SU-DHL-6 (cell line): ENCODE results near the gene RABL6.

ENCODE experiments used
- H2AFZ ChIP-seq: fragments of 200-600 bp; sonication (generic); 2 replicates; pipeline ENCODE4 v1.6.1; 2014; ENCODE audit warnings: low read depth, mild to moderate bottlenecking, moderate library complexity, mixed read lengths, antibody characterized with exemption, low read length; ENCODE audit not compliant: severe bottlenecking
- H3F3A ChIP-seq: fragments of 200-600 bp; shearing (Covaris generic); 2 replicates; pipeline ENCODE4 v1.6.0; 2016; ENCODE audit warnings: antibody characterized with exemption, mild to moderate bottlenecking; ENCODE audit not compliant: insufficient read depth
- H3K27ac ChIP-seq: fragments of 200-600 bp; sonication (generic); 2 replicates; pipeline ENCODE4 v1.5.1; 2016; ENCODE audit warnings: low read depth, mild to moderate bottlenecking, low read length, moderate library complexity, mixed read lengths
- H3K27me3 ChIP-seq: fragments of 200-600 bp; sonication (generic), shearing (Covaris generic); 2 replicates; pipeline ENCODE4 v1.6.0; 2014; ENCODE audit warnings: mild to moderate bottlenecking, low read length
- H3K36me3 ChIP-seq: fragments of 200-600 bp; sonication (generic); 2 replicates; pipeline ENCODE4 v1.6.1; 2014; ENCODE audit warnings: mild to moderate bottlenecking, low read length, mixed read lengths
- H3K4me2 ChIP-seq: fragments of 300-600, 200-600 bp; shearing (Covaris generic), sonication (generic); 2 replicates; pipeline ENCODE4 v1.6.0; 2014; ENCODE audit warnings: low read length, low read depth, mild to moderate bottlenecking; ENCODE audit not compliant: poor library complexity, severe bottlenecking
- H3K4me3 ChIP-seq: fragments of 200-600 bp; sonication (generic); 2 replicates; pipeline ENCODE4 v1.5.1; 2014; ENCODE audit warnings: antibody characterized with exemption, low read length, mild to moderate bottlenecking, mixed read lengths; ENCODE audit not compliant: insufficient read depth, poor library complexity, severe bottlenecking
- H3K79me2 ChIP-seq: fragments of 200-600 bp; sonication (generic); 2 replicates; pipeline ENCODE4 v1.6.1; 2014; ENCODE audit warnings: mild to moderate bottlenecking, low read length, moderate library complexity; ENCODE audit not compliant: insufficient read depth
- H3K9ac ChIP-seq: fragments of 200-600 bp; sonication (generic); 2 replicates; pipeline ENCODE4 v1.7.0; 2014; ENCODE audit warnings: mild to moderate bottlenecking, low read length
- H3K9me2 ChIP-seq: fragments of 200-600 bp; sonication (generic); replicated peaks from 2 replicates; pipeline ENCODE4 v1.6.1; 2014; ENCODE audit warnings: low read length; ENCODE audit not compliant: insufficient read depth
- H3K9me3 ChIP-seq: fragments of 200-600 bp; sonication (generic); 2 replicates; pipeline ENCODE4 v1.6.1; 2014; ENCODE audit warnings: low read length, mixed read lengths; ENCODE audit not compliant: insufficient read depth
- H4K20me1 ChIP-seq: fragments of 200-600 bp; sonication (generic); 2 replicates; pipeline ENCODE4 v1.6.1; 2014; ENCODE audit warnings: low read depth, mild to moderate bottlenecking, antibody characterized with exemption, low read length, moderate library complexity, mixed read lengths
- EZH2phosphoT487 ChIP-seq: fragments of 200-600 bp; sonication (generic), shearing (Covaris generic); conservative IDR thresholded peaks from 2 replicates; pipeline ENCODE4 v1.6.1; 2018; ENCODE audit warnings: mild to moderate bottlenecking, antibody characterized with exemption, low read length, moderate library complexity, mixed read lengths
- TF ChIP-seq, protein P1 (sequence below): fragments of 200-600 bp; sonication (generic); IDR thresholded peaks from one replicate; pipeline ENCODE4 v1.5.1; 2017; ENCODE audit warnings: antibody characterized with exemption, mild to moderate bottlenecking, low read length, moderate library complexity; ENCODE audit not compliant: insufficient read depth, poor library complexity, severe bottlenecking

RABL6 gene

GRCh38 chr9:136806067-136806466 lies 1.7 kb upstream of the RABL6 start:
- Histone ChIP-seq H3K27ac (no peak overlapping the region), H3K9me3 (no peaks in the 10 kb centered on the region), H2AFZ (no peak overlapping the region), H3K4me2 (peak overlapping the region; percentile 74), H3K36me3 (peaks cover 13% of the 10 kb centered on the region), H3K9me2 (no peaks in the 10 kb centered on the region), H3K9ac (peak overlapping the region; percentile 99), H3K79me2 (peaks cover 37% of the 10 kb centered on the region), H4K20me1 (peaks cover 3% of the 10 kb centered on the region; the same call in 1 of the 2 replicates), H3F3A (no peaks in the 10 kb centered on the region), H3K27me3 (no peaks in the 10 kb centered on the region), H3K4me3 (no peak overlapping the region)
- TF ChIP-seq, protein P1, sequence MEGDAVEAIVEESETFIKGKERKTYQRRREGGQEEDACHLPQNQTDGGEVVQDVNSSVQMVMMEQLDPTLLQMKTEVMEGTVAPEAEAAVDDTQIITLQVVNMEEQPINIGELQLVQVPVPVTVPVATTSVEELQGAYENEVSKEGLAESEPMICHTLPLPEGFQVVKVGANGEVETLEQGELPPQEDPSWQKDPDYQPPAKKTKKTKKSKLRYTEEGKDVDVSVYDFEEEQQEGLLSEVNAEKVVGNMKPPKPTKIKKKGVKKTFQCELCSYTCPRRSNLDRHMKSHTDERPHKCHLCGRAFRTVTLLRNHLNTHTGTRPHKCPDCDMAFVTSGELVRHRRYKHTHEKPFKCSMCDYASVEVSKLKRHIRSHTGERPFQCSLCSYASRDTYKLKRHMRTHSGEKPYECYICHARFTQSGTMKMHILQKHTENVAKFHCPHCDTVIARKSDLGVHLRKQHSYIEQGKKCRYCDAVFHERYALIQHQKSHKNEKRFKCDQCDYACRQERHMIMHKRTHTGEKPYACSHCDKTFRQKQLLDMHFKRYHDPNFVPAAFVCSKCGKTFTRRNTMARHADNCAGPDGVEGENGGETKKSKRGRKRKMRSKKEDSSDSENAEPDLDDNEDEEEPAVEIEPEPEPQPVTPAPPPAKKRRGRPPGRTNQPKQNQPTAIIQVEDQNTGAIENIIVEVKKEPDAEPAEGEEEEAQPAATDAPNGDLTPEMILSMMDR = no peak
- no peak for TF ChIP-seq EZH2phosphoT487

GRCh38 chr9:136806631-136807201 lies 1.0 kb upstream of the RABL6 start:
- Histone ChIP-seq H3K27ac (no peak overlapping the region), H3K4me3 (peak overlapping the region; percentile 94), H3K9me2 (no peaks in the 10 kb centered on the region), H3F3A (no peaks in the 10 kb centered on the region), H2AFZ (no peak overlapping the region), H3K27me3 (no peaks in the 10 kb centered on the region), H3K79me2 (peaks cover 43% of the 10 kb centered on the region), H3K4me2 (peak overlapping the region; percentile 74), H4K20me1 (peaks cover 3% of the 10 kb centered on the region; the same call in 1 of the 2 replicates), H3K36me3 (peaks cover 14% of the 10 kb centered on the region), H3K9me3 (no peaks in the 10 kb centered on the region), H3K9ac (peak overlapping the region; percentile 99)
- TF ChIP-seq EZH2phosphoT487 = no peak
- TF ChIP-seq, protein P1 = no peak

DNA sequence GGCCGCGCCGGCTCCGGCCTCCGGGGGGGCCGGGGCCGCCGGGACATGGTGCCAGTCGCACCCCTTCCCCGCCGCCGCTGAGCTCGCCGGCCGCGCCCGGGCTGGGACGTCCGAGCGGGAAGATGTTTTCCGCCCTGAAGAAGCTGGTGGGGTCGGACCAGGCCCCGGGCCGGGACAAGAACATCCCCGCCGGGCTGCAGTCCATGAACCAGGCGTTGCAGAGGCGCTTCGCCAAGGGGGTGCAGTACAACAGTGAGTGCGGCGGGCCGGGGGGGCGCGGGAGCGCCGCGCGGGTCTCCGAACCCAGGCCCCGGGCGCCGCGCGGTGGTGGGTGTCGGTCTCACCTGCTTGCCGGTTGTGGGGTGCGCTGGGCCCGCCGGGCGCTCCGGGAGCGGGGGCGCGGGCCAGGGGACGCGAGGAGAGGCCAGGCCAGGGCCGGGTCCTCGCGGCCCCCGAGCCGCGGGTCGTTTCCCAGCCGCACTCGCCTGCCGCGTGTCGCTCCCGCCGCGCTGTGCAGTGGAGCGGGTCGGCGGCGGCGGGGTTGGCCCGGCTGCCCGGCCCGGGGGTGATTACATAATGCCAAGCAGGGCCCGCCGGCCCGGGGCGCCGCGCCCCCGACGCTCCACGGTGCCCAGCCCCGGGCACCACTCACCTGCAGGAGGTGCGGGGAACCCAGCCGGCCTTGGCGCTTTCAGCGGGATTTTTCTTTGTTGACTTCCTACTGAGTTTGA lies 492 bp downstream of the RABL6 start:
- H3K4me3 ChIP-seq = peak overlapping the region; percentile 94
- H3K27me3 ChIP-seq = no peaks in the 10 kb centered on the region
- H4K20me1 ChIP-seq = peaks cover 3% of the 10 kb centered on the region; the same call in 1 of the 2 replicates
- peak overlapping the region; percentile 82 for H3K4me2 ChIP-seq
- peak overlapping the region; percentile 64 for H2AFZ ChIP-seq
- peaks cover 58% of the 10 kb centered on the region for H3K79me2 ChIP-seq
- H3K36me3 ChIP-seq = peaks cover 14% of the 10 kb centered on the region
- H3K27ac ChIP-seq = peak overlapping the region; percentile 71
- TF ChIP-seq, protein P1 = no peak
- TF ChIP-seq EZH2phosphoT487 = no peak
- H3F3A ChIP-seq = no peaks in the 10 kb centered on the region
- no peaks in the 10 kb centered on the region for H3K9me2 ChIP-seq
- H3K9me3 ChIP-seq = no peaks in the 10 kb centered on the region
- H3K9ac ChIP-seq = peak overlapping the region; percentile 99
